PC-9 (cell line): ENCODE results near the gene TAF11L9. TPM values are rescaled to one million over a fixed set of nuclear protein-coding genes. Genes with fewer than 3 reads are reported as not detected.
A peak's percentile ranks its signal among the peaks of the same experiment; 100 is the strongest.
"Not testable (repeated sequence)": the region's sequence is repeated elsewhere in the genome, so short reads cannot be mapped to it uniquely, and the experiment has no call there.

Experiments used
- BruUV-seq: library from RNA; stranded (reverse); fragments of 400-500 nt; replicated peaks from 2 replicates; lab custom pipeline; 2021; lab: Mats Ljungman, UMichigan
- CTCF ChIA-PET: fragments of 300-600 bp; sonication (Branson Sonifier 250); formaldehyde crosslinking; loops from one replicate; lab custom pipeline; 2022; ENCODE audit warnings: antibody characterized with exemption; lab: Charles Lee
- POLR2A ChIA-PET: fragments of 300-600 bp; sonication (Branson Sonifier 250); formaldehyde crosslinking; loops from one replicate; lab custom pipeline; 2022; ENCODE audit warnings: antibody characterized with exemption; ENCODE audit not compliant: unreplicated experiment; lab: Charles Lee
- DNase-seq, 2 experiments: peaks; one replicate each; pipeline versions ENCODE4 v3.0.0 to v3.0.0-alpha.2; 2015 to 2022; ENCODE audit warnings: mixed read lengths in 1 of 2
- H2AFZ ChIP-seq: fragments of 200-600 bp; sonication (generic); 2 replicates; pipeline ENCODE4 v1.8.1; 2017; ENCODE audit warnings: antibody characterized with exemption
- H3F3A ChIP-seq: fragments of 200-600 bp; sonication (generic); 2 replicates; pipeline ENCODE4 v1.8.1; 2017; ENCODE audit warnings: antibody characterized with exemption, mild to moderate bottlenecking, low read depth; ENCODE audit not compliant: insufficient read depth
- H3K27ac ChIP-seq: fragments of 200-600 bp; sonication (generic); 2 replicates; pipeline ENCODE4 v1.6.1; 2016; ENCODE audit warnings: mixed run types
- H3K27me3 ChIP-seq: fragments of 200-600 bp; sonication (generic); 2 replicates; pipeline ENCODE4 v1.6.1; 2016; ENCODE audit warnings: low read depth, mixed run types; ENCODE audit not compliant: insufficient read depth
- H3K36me3 ChIP-seq: fragments of 200-600 bp; sonication (generic); 2 replicates; pipeline ENCODE4 v1.6.1; 2016; ENCODE audit warnings: low read depth, mixed run types
- H3K4me1 ChIP-seq: fragments of 200-600 bp; sonication (generic); replicated peaks from 2 replicates; pipeline ENCODE4 v1.6.1; 2016; ENCODE audit warnings: mixed run types; ENCODE audit not compliant: insufficient read depth
- H3K4me2 ChIP-seq: fragments of 200-600 bp; sonication (generic); 2 replicates; pipeline ENCODE4 v1.6.1; 2017; ENCODE audit warnings: mixed run types
- H3K4me3 ChIP-seq: fragments of 200-600 bp; sonication (generic); 2 replicates; pipeline ENCODE4 v1.6.1; 2016; ENCODE audit warnings: mixed run types
- H3K79me2 ChIP-seq: fragments of 200-600 bp; sonication (generic); 2 replicates; pipeline ENCODE4 v1.6.1; 2017; ENCODE audit warnings: low read depth, mixed run types
- H3K9me2 ChIP-seq: fragments of 200-600 bp; sonication (generic); 2 replicates; pipeline ENCODE4 v1.8.1; 2017; ENCODE audit warnings: mild to moderate bottlenecking; ENCODE audit not compliant: insufficient read depth
- H3K9me3 ChIP-seq: fragments of 200-600 bp; sonication (generic); 2 replicates; pipeline ENCODE4 v1.8.1; 2016; ENCODE audit warnings: low read depth; ENCODE audit not compliant: insufficient read depth
- H4K20me1 ChIP-seq: fragments of 200-600 bp; sonication (generic); 2 replicates; pipeline ENCODE4 v1.8.1; 2017; ENCODE audit not compliant: insufficient read depth
- CTCF ChIP-seq: fragments of 200-600 bp; sonication (generic); conservative IDR thresholded peaks from 2 replicates; pipeline ENCODE4 v1.6.1; 2017; ENCODE audit warnings: mixed run types, antibody characterized with exemption, mild to moderate bottlenecking, moderate library complexity
- EZH2 ChIP-seq: fragments of 200-600 bp; sonication (generic); IDR thresholded peaks from 2 replicates; pipeline ENCODE4 v1.8.0; 2017; ENCODE audit warnings: antibody characterized with exemption, low read depth
- intact Hi-C: fragments of 100-400 bp; cut with micrococcal nuclease; formaldehyde crosslinking; loops from one replicate; pipeline ENCODE4 v1.10.0; 2022; ENCODE audit not compliant: unreplicated experiment
- total RNA-seq: library from RNA; stranded (reverse); gene quantifications from 2 replicates; pipeline ENCODE4 v1.2.3, GENCODE V29; 2021

The TAF11L9 gene
- total RNA-seq, 1 experiment from 2014 or later: not detected

GRCh38 chr5:17620627-17621026, 26.4 kb upstream of the TAF11L9 start:
- no peaks in the 10 kb centered on the region for H3F3A ChIP-seq
- H3K4me2 ChIP-seq: no peak overlapping the region
- no peaks in the 10 kb centered on the region for H4K20me1 ChIP-seq
- no peaks in the 10 kb centered on the region for H3K36me3 ChIP-seq
- no peak overlapping the region for H2AFZ ChIP-seq
- ChIA-PET CTCF (no interaction called here), POLR2A (no interaction called here)
- no peaks in the 10 kb centered on the region for H3K9me3 ChIP-seq
- TF ChIP-seq EZH2 (no peak), CTCF (peak; percentile 49)
- no peaks in the 10 kb centered on the region for H3K79me2 ChIP-seq
- no peak overlapping the region for H3K4me3 ChIP-seq
- intact Hi-C loops: no loop called here
- DNase-seq: no peak
- BruUV-seq: no TSS peak
- no peaks in the 10 kb centered on the region for H3K9me2 ChIP-seq
- H3K27me3 ChIP-seq: peaks cover 34% of the 10 kb centered on the region
- no peak overlapping the region for H3K27ac ChIP-seq
- H3K4me1 ChIP-seq: no peaks in the 10 kb centered on the region

DNA sequence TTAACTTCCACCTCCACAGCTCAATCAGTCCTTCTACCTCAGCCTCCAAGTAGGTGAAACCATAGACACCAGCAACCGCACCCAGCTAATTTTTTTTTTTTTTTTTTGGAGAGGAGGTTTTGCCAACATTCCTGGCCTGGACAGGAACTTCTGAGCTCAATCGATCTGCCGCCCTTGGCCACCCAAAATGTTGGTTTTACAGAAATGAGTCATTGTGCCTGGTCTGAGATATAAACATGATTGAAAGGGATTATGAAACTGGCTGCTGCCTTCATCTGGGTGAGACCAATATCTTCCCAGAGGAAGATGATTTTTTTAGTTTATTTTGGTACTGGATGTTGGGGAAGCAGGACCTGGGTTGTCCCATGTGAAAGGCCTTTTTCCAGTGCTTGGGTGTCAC, 25.2 kb upstream of the TAF11L9 start:
- Histone ChIP-seq H3K79me2 (no peaks in the 10 kb centered on the region), H3K9me2 (no peaks in the 10 kb centered on the region), H3K27me3 (peaks cover 28% of the 10 kb centered on the region), H2AFZ (no peak overlapping the region), H3F3A (no peaks in the 10 kb centered on the region), H3K9me3 (no peaks in the 10 kb centered on the region), H3K4me3 (no peak overlapping the region), H4K20me1 (no peaks in the 10 kb centered on the region), H3K4me1 (no peaks in the 10 kb centered on the region), H3K4me2 (no peak overlapping the region), H3K36me3 (no peaks in the 10 kb centered on the region), H3K27ac (no peak overlapping the region)
- intact Hi-C loops: no loop called here
- no peak for DNase-seq
- ChIA-PET CTCF (interaction anchor here (0.6 kb wide), 1 partner anchor 652 kb away, joined by 4 read pairs; no protein-coding TSS in a partner anchor), POLR2A (no interaction called here)
- no TSS peak for BruUV-seq
- no peak for TF ChIP-seq CTCF
- TF ChIP-seq EZH2: no peak

DNA sequence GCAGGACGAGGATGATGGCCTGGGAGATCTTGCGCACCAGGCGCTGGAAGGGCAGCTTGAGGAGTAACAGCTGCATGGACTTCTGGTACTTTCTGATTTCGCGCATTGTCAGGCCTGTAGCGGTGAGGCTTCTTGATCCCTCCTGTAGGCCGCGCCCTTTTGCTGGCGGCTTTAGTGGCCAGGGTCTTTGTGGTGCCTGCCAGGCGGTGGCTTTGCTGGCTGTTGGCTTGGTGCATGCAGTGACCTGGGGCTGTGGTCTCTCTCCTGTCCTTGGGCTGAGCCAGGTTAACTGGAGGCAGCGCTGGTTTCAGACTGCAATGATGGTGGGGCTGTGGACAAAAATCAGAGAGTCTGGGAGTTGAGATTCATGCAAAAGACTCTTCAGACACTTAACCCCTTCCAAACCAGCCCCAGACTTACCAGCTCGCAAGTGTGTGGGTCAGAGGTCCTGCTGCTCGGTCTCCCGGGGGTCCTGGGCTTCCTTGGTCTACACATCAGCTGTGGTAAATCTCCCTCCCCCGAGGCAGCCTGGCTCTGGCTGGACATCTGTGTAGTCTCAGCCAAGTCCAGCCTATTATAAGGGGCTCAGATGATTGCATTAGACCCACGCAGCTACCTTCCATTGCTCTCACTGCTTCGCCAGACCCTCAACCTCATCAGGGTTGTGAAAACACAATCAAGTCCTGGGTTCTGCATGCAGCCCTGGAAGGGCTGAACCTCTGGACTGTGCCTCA, 20.8 kb upstream of the TAF11L9 start:
- Histone ChIP-seq H3K36me3 (no peaks in the 10 kb centered on the region), H3K9me3 (no peaks in the 10 kb centered on the region), H2AFZ (no peak overlapping the region), H3K27ac (no peak overlapping the region), H3K4me3 (no peak overlapping the region), H3K4me1 (no peaks in the 10 kb centered on the region), H3F3A (no peaks in the 10 kb centered on the region), H3K79me2 (no peaks in the 10 kb centered on the region), H3K27me3 (peaks cover 32% of the 10 kb centered on the region), H3K9me2 (no peaks in the 10 kb centered on the region), H3K4me2 (no peak overlapping the region), H4K20me1 (no peaks in the 10 kb centered on the region)
- ChIA-PET CTCF (no interaction called here), POLR2A (no interaction called here)
- no peak for DNase-seq
- no peak for TF ChIP-seq CTCF
- no peak for TF ChIP-seq EZH2
- intact Hi-C loops: no loop called here
- BruUV-seq: no TSS peak

DNA sequence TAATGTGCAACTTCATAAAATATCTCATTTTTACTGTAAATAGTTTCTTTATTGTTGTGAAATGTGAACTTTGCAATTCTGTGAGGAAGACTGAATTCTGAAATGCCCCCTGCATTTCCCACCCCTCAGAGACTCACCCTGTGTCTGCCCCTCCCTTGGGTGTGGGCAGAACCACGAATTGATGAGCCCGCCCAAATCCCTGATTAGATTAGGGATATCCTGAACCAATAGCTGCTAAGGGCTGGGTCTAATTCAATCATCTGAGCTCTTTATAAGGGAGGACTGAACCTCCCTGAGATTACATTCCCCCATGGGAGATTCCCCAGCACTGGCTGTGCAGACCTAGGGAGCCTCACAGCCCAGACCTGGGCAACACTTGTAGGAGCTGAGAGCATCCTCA, 15.9 kb upstream of the TAF11L9 start, which contains the start of gene TAF11L12:
Gene TAF11L12, plus strand, starts transcription at position 301 of the 400 bp plus-strand sequence.
- DNase-seq, CTCF ChIA-PET, H3F3A ChIP-seq, H3K9me2 ChIP-seq, H3K9me3 ChIP-seq, POLR2A ChIA-PET, H3K4me2 ChIP-seq, H4K20me1 ChIP-seq, H3K4me1 ChIP-seq, H2AFZ ChIP-seq, H3K27ac ChIP-seq, H3K79me2 ChIP-seq, intact Hi-C loops, H3K36me3 ChIP-seq, H3K4me3 ChIP-seq, BruUV-seq: not testable (repeated sequence)
- peaks cover 55% of the 10 kb centered on the region for H3K27me3 ChIP-seq

DNA sequence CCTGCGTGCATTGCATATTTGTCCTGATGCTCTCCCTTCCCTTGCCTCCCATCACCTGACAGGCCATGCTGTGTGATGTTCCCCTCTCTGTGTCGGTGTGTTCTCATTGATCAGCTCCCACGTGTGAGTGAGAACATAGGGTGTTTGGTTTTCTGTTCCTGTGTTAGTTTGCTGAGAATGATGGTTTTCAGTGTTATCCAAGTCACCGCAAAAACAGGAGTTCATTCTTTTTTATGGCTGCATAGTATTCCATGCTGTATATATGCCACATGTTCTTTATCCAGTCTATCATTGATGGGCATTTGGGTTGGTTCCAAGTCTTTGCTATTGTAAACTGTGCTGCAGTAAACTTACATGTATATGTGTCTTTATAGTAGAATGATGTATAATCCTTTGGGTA, 13.3 kb upstream of the TAF11L9 start:
- intact Hi-C loops, H3K4me1 ChIP-seq, H3K4me2 ChIP-seq, POLR2A ChIA-PET, H4K20me1 ChIP-seq, H3K9me3 ChIP-seq, H3K9me2 ChIP-seq, H3F3A ChIP-seq, H3K36me3 ChIP-seq, H3K27ac ChIP-seq, CTCF ChIA-PET, H3K79me2 ChIP-seq, H3K4me3 ChIP-seq, BruUV-seq, H2AFZ ChIP-seq, DNase-seq: not testable (repeated sequence)
- H3K27me3 ChIP-seq: peaks cover 52% of the 10 kb centered on the region
